GM12875 (cell line): ENCODE measurements around the gene SLC25A17.

Source experiments
- H3K4me3 ChIP-seq: one replicate; pipeline ENCODE4 v1.5.1; 2011; ENCODE audit warnings: low read depth, low read length, control low read depth
- TF ChIP-seq, protein P1 (sequence below): IDR thresholded peaks from 2 replicates; pipeline ENCODE4 v1.5.1; 2011; ENCODE audit warnings: low read depth, mild to moderate bottlenecking, control low read depth, inconsistent platforms, low read length, moderate library complexity, borderline replicate concordance; ENCODE audit not compliant: insufficient read depth

The SLC25A17 gene

DNA sequence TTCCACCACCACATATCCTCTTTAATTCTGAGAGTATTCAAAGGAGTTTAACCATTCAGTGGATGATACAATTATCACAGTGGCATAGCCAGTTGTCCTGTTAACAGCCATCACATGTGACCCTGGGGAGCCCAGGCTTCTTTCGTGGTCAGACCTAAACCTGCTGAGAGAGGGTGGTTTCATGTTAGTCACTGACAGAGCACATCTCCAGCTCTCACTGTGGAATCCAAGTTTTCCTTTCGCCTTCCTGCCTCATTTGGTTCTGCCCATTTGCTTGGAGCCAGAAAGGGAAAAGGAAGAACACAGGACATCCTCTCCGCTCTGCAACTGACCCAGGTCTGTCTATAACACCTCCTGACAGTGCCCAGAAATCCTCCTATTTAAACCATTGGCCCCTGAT is 79.4 kb downstream of the SLC25A17 start:
- TF ChIP-seq, protein P1, sequence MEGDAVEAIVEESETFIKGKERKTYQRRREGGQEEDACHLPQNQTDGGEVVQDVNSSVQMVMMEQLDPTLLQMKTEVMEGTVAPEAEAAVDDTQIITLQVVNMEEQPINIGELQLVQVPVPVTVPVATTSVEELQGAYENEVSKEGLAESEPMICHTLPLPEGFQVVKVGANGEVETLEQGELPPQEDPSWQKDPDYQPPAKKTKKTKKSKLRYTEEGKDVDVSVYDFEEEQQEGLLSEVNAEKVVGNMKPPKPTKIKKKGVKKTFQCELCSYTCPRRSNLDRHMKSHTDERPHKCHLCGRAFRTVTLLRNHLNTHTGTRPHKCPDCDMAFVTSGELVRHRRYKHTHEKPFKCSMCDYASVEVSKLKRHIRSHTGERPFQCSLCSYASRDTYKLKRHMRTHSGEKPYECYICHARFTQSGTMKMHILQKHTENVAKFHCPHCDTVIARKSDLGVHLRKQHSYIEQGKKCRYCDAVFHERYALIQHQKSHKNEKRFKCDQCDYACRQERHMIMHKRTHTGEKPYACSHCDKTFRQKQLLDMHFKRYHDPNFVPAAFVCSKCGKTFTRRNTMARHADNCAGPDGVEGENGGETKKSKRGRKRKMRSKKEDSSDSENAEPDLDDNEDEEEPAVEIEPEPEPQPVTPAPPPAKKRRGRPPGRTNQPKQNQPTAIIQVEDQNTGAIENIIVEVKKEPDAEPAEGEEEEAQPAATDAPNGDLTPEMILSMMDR = no peak
- H3K4me3 ChIP-seq = no peak overlapping the region

DNA sequence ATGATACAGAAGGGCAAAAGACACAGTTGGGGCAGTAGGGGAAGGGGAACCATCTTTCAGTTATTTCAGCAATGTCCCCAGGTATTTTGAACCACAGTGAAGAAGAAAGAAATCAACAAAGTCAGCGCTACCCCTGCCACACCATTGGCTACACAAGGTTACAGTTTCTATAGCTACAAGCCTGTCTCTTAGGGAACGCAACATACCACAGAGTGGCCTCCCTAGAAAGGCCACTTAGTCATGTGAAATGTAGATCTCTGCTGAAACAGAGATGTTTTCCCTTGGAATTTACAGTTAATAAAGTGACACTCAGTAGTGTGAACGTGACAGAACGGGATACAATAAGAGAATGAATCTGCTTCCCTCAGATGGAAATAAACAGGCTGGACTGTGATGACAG is 85.2 kb downstream of the SLC25A17 start:
- TF ChIP-seq, protein P1 = no peak
- no peak overlapping the region for H3K4me3 ChIP-seq

DNA sequence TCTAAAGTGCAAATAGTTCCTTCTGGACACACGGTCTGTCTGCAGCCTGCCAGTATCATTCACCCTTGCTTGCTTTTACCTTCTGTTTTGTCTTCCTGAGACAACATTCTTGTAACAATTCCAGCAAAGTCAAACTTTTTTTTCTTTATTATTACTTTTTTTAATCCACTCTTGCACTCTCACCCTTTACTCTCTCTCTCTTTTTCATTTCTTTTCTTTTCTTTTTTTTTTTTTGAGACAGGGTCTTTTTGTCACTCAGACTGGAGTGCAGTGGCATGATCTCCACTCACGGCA is 86.2 kb downstream of the SLC25A17 start:
- no peak overlapping the region for H3K4me3 ChIP-seq
- TF ChIP-seq, protein P1 = no peak

DNA sequence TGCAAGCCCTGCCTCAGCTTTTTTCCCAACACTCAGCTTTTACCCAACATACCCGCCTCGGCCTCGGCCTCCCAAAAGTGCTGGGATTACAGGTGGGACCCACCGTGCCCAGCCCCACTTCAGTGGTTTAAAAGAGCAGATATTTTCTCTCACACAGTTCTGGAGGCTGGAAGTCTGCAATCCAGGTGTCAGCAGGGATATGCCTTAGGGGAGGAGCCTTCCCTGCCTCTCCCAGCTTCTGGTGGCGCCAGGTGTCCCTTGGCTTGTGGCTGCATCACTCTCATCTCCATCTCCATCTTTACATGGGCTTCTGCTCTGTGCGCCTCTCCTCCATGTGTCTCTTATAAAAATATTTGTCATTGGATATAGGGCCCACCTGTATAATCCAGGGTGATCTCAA is 89.9 kb downstream of the SLC25A17 start:
- H3K4me3 ChIP-seq = no peak overlapping the region
- TF ChIP-seq, protein P1 = no peak

DNA sequence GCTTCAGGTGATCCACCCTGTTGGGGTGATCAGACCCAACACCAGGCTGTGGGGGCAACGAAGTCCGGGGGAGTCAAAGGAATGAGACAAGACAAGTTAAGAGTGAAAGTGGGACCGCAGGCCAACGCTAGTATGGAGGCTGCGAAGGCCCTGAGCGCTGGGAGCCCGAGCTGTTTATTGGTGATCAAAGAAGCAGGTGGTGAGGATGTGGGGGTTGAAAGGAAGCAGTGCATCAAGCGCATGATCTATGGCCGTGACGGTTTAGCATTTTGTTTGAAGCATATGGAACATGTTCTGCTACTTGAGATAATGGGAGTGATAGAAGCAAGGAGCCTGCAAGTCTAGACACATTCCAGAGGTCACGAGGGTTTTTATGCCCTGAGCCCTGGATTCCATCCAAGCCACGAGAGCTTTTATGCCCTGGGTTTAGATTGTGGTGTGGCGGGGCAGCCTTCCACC is 90.4 kb downstream of the SLC25A17 start:
- H3K4me3 ChIP-seq = no peak overlapping the region
- TF ChIP-seq, protein P1 = no peak

DNA sequence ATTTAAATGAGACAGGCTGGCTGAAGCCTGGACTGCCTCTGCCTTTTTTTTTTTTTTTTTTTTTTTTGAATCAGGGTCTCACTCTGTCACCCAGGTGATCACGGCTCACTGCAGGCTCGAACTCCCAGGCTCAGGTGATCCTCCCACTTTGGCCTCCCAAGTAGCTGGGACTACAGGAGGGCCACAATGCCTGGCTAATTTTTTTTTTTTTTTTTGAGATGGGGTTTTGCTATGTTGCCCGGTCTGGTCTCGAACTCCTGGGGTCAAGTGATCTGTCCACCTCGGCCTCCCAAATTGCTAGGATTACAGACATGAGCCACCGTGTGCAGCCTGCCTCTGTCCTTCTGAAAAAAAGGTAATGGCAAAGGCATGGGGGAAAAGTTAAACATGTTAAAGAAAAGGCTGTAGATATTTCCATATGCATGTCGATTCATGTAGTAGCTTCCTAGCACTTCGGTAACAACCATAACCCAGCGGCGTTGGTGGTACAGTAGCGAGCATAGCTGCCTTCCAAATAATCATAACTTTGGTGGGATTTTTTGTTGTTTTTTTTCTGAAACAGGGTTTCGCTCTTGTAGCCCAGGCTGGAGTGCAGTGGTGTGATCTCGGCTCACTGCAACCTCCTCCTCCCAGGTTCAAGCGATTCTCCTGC is 91.1 kb downstream of the SLC25A17 start:
- TF ChIP-seq, protein P1 = no peak
- H3K4me3 ChIP-seq = no peak overlapping the region

DNA sequence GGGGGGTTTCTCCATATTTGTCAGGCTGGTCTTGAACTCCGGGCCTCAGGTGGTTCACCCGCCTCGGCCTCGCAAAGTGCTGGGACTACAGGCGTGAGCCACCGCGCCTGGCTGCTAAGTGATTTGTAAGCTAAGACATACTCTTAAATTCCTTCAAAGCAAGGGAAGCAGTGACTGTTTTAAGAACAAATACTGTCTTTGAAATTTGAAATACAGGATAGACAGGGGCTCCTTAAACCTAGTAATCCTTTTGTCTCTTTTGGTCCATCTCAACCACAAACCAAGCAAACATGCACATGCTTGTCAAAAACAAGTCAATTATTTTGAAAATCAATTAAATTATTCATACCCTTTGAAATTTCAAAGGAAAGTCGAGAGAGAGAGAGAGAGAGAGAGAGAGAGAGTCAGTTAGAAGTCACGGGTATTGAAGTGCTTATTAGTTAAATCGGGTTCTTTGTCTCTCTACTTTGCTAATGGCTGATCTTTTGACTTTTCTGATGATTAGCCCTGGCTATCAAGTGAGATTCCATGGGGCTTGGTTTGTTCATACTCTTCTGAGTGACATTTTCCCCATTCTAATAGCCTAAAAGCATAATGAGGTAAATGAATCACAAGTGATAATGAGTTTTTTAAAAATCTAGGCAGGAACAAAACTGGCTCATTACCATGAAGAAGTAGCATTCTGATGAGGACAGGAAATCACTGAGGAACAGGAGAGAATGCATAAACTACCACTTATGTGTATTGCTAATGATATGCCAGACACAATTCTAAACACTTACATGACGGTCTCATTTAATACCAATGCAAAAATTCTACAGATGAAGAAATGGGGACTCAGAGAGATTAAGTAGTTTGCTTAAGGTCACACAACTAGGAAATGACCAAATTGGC is 91.8 kb downstream of the SLC25A17 start:
- no peak overlapping the region for H3K4me3 ChIP-seq
- TF ChIP-seq, protein P1 = no peak
